Measurements from ENCODE around the gene PRR5.

DNA sequence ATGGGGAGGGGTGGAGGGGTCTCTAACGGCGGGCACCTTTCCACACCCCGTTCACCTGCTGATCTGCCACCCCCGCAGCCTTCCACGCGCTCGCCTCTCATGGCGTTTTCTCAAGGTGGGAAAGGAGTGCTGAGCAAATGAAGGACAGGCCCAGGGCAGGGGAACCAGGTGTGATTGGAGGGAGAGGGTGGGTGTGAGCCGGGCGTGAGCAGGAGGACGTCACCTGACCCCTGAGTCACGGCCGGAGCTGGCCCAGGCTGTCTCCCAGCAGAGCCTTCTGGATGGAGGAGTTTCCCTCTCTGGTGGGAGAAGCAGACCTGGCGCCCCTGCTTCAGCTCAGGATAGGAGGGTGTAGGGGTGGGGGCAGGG, 36.3 kb downstream of the PRR5 start:
- TF ChIP-seq, protein P1, sequence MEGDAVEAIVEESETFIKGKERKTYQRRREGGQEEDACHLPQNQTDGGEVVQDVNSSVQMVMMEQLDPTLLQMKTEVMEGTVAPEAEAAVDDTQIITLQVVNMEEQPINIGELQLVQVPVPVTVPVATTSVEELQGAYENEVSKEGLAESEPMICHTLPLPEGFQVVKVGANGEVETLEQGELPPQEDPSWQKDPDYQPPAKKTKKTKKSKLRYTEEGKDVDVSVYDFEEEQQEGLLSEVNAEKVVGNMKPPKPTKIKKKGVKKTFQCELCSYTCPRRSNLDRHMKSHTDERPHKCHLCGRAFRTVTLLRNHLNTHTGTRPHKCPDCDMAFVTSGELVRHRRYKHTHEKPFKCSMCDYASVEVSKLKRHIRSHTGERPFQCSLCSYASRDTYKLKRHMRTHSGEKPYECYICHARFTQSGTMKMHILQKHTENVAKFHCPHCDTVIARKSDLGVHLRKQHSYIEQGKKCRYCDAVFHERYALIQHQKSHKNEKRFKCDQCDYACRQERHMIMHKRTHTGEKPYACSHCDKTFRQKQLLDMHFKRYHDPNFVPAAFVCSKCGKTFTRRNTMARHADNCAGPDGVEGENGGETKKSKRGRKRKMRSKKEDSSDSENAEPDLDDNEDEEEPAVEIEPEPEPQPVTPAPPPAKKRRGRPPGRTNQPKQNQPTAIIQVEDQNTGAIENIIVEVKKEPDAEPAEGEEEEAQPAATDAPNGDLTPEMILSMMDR (IDR thresholded peaks at IDR 0.05; ENCODE audit: low read depth, low read length, poor library complexity, severe bottlenecking): no peak
- no peak for TF ChIP-seq EZH2phosphoT487 (IDR thresholded peaks at IDR 0.05; ENCODE audit: borderline replicate concordance, low read length)

Data from DOHH2 (cell line).